Measurements from ENCODE around the gene ZDHHC11. TPM values are rescaled to one million over a fixed set of nuclear protein-coding genes. Genes with fewer than 3 reads are reported as not detected.
"Not testable (repeated sequence)": the region's sequence is repeated elsewhere in the genome, so short reads cannot be mapped to it uniquely, and the experiment has no call there.

The ZDHHC11 gene
- total and polyA plus RNA-seq, 5 experiments from 2014 or later, result 9.8 to 16.4 TPM; not detected in 3

DNA sequence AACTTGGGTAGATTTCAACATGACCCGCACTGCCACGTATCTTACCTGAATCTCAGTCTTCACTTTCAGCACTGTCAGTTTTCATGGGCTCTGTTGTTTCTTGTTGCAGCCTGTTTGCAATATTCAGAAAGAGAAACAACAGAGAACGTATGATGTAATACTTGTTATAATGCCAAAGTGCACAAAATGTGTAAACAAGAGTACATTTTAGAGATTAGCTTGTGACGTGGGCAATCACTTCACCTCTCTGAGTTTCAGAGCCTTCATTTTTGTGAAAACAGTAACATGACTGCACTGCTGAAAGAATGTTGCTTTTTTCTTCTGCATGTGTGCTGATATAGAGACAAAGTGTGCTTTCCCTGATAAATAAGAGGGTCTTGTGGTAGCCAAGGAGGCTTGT, 49.7 kb downstream of the ZDHHC11 start:
- POLR2A ChIA-PET, H3K27ac Mint-ChIP-seq, ATAC-seq, H3K4me3 Mint-ChIP-seq, H3K4me1 Mint-ChIP-seq, DNase-seq: not testable (repeated sequence)
- Mint-ChIP-seq H3K27me3 (peaks cover 2 to 30% (median 12%) of the 10 kb centered on the region in 5 donors), H3K36me3 (peaks cover 2 to 26% (median 9%) of the 10 kb centered on the region in 3 donors), H3K9me3 (peaks cover 8 to 43% (median 28%) of the 10 kb centered on the region in 9 donors)

- DNase-seq, POLR2A ChIA-PET, H3K4me3 Mint-ChIP-seq, H3K36me3 Mint-ChIP-seq, ATAC-seq, H3K27ac Mint-ChIP-seq, H3K4me1 Mint-ChIP-seq: not testable (repeated sequence)
- Mint-ChIP-seq H3K27me3 (peaks cover 0 to 28% (median 10%) of the 10 kb centered on the region in 5 donors), H3K9me3 (peaks cover 5 to 35% (median 14%) of the 10 kb centered on the region in 9 donors)
Measured at GRCh38 chr5:798505-799138, 52.2 kb downstream of the ZDHHC11 start.

DNA sequence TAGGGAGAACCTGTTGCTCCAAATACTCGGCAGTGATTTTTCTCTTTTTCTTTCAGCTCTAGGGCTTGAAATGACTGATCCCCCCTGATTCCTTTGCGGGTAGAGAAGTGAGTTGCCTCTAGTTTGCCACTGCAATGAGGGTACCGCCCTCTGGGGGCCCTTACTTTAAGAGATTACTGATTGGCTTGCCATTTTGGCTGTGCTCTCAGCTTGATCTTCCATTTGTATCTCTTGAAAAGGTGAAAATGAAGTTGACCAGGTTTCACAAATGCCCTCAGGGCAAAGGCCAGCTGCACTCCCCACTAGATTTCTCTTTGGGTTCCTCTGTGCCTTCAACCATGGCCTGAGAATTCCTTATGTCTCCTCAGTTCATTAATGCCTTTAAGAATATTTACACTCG, 52.8 kb downstream of the ZDHHC11 start:
- H3K4me3 Mint-ChIP-seq, DNase-seq: not testable (repeated sequence)

DNA sequence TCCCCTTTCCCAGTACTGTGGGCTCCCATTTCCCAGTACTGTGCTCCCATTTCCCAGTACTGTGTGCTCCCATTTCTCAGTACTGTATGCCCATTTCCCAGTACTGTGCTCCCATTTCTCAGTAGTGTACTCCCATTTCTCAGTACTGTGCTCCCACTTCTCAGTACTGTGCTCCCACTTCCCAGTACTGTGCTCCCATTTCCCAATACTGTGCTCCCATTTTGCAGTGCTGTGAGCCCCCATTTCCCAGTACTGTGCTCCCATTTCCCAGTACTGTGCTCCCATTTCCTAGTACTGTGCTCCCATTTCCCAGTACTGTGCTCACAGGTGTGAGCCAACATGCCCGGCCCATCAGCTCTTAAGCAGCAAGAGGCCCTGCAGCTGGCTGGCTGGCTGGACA, 54.9 kb downstream of the ZDHHC11 start:
- not testable (repeated sequence) for H3K4me1 Mint-ChIP-seq, ATAC-seq

More for the DNA sequence above, 52.8 kb downstream of the ZDHHC11 start:
- POLR2A ChIA-PET, ATAC-seq, H3K4me1 Mint-ChIP-seq, H3K27ac Mint-ChIP-seq: not testable (repeated sequence)
- H3K27me3 Mint-ChIP-seq, result peaks cover 0 to 33% (median 12%) of the 10 kb centered on the region in 5 donors
- peaks cover 0 to 13% (median 8%) of the 10 kb centered on the region in 3 donors for H3K36me3 Mint-ChIP-seq
- peaks cover 3 to 35% (median 14%) of the 10 kb centered on the region in 9 donors for H3K9me3 Mint-ChIP-seq

GRCh38 chr5:794948-795347, 55.8 kb downstream of the ZDHHC11 start:
- H3K4me3 Mint-ChIP-seq, H3K4me1 Mint-ChIP-seq, DNase-seq, POLR2A ChIA-PET, ATAC-seq: not testable (repeated sequence)
- Mint-ChIP-seq H3K36me3 (peaks cover 0 to 22% (median 9%) of the 10 kb centered on the region in 3 donors), H3K9me3 (peaks cover 11 to 43% (median 19%) of the 10 kb centered on the region in 9 donors), H3K27me3 (peaks cover 0 to 35% (median 9%) of the 10 kb centered on the region in 5 donors), H3K27ac (peak overlapping the region in 1 of 10 donors; percentile 57)

More for the DNA sequence above, 54.9 kb downstream of the ZDHHC11 start:
- POLR2A ChIA-PET, H3K4me3 Mint-ChIP-seq, DNase-seq: not testable (repeated sequence)
- peak overlapping the region in 1 of 10 donors; percentile 74 for H3K27ac Mint-ChIP-seq
- H3K36me3 Mint-ChIP-seq, result peaks cover 0 to 18% (median 9%) of the 10 kb centered on the region in 3 donors
- peaks cover 9 to 38% (median 18%) of the 10 kb centered on the region in 9 donors for H3K9me3 Mint-ChIP-seq
- H3K27me3 Mint-ChIP-seq, result peaks cover 0 to 27% (median 9%) of the 10 kb centered on the region in 5 donors

GRCh38 chr5:788703-789102, 62.1 kb downstream of the ZDHHC11 start:
- Mint-ChIP-seq H3K9me3 (peaks cover 13 to 41% (median 26%) of the 10 kb centered on the region in 9 donors), H3K36me3 (peaks cover 0 to 26% (median 4%) of the 10 kb centered on the region in 3 donors), H3K27me3 (peaks cover 3 to 36% (median 7%) of the 10 kb centered on the region in 5 donors)
- ATAC-seq, POLR2A ChIA-PET, DNase-seq, H3K27ac Mint-ChIP-seq, H3K4me1 Mint-ChIP-seq, H3K4me3 Mint-ChIP-seq: not testable (repeated sequence)

DNA sequence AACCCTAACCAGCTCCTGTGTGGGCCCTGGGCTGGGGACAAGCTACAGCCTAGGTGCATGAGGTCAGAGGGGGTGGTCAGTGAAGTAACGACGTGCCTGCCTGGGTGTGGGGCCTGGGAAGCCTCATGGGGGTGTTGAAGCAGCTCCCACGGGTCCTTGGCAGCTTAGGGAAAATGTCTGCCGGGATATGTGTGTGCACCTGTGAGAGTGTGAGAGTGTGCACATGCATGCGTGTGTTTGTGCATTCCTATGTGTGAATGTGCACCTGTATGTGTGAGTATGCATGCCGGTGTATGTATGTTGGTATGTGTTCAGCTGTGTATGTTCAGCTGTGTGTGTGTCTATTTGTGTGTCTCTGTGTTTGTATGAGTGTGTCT, 62.9 kb downstream of the ZDHHC11 start:
- POLR2A ChIA-PET, ATAC-seq, H3K27ac Mint-ChIP-seq, H3K4me1 Mint-ChIP-seq, DNase-seq: not testable (repeated sequence)
- peaks cover 0 to 20% (median 4%) of the 10 kb centered on the region in 3 donors for H3K36me3 Mint-ChIP-seq
- peaks cover 7 to 32% (median 20%) of the 10 kb centered on the region in 9 donors for H3K9me3 Mint-ChIP-seq
- H3K27me3 Mint-ChIP-seq, result peaks cover 0 to 36% (median 7%) of the 10 kb centered on the region in 5 donors
- H3K4me3 Mint-ChIP-seq, result peak overlapping the region in 1 of 10 donors; percentile 1

DNA sequence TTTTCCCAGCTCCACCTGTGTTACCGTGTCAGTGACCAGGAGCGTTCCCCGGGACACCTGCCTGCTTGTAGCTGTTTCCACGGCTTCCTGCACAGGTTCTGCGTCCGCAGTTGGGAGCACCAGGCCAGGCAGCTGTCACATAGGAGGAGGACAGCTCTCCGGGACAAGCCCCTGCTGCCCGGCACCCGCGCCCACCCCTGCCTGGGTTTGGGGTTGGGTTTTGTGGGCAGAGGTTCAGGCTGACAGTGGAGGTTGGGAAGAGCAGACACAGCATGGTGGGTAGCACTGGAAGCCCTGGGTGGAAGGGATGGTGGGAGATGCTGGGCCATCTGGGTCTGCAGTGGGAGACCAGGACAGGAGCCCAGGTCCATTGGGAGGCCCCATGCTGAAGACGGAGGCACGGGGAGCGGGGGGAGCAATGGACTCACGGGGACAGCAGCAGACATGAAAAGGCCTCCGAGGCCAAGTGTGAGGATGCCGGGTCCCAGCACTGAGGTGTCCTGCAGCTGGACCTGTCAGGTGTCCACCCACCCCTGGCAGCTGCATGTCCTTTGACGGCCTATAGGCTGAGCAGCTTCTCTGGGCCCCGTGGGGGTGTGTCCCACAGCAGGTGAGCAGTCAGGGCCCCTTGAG, 63.4 kb downstream of the ZDHHC11 start:
- not testable (repeated sequence) for DNase-seq

DNA sequence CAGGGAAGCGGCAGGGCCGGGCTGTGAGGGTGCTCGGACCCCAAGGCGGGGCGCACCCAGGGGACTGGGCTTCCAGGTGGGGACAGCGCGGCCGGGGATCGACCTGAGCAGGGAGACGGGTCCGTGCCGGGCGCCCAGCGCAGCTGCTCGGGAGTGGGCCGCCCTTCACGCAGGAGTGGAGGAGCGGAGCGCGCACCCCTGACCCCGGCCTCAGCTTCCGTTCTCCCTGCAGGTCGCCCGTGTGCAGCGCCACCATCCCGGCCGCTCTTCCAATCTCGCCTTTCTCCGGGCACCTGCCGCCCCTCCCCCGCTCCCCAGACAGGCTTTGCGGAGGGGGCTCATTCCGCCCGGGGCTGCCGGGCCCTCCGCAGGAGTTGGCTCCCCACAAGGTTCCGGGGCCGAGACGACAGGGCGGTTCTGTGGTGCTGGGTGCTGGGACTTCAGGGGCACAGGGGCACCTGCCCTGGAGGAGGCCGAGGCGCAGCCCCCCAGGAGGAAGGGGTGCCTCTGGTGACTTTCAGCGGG, 65.5 kb downstream of the ZDHHC11 start:
- POLR2A ChIA-PET, H3K36me3 Mint-ChIP-seq, H3K4me1 Mint-ChIP-seq: not testable (repeated sequence)
- Mint-ChIP-seq H3K27me3 (peaks cover 0 to 30% (median 4%) of the 10 kb centered on the region in 5 donors), H3K9me3 (peaks cover 0 to 12% (median 8%) of the 10 kb centered on the region in 9 donors), H3K27ac (peak overlapping the region in 1 of 10 donors; percentile 74), H3K4me3 (peak overlapping the region; percentile 60 to 84 (median 78))
- ATAC-seq, result peak; percentile 30 to 34
- DNase-seq, result peak in 3 of 10 donors; percentile 7 to 64 (median 23)

More for the DNA sequence above, 63.4 kb downstream of the ZDHHC11 start:
- ATAC-seq, H3K4me1 Mint-ChIP-seq, POLR2A ChIA-PET, H3K27ac Mint-ChIP-seq, H3K4me3 Mint-ChIP-seq: not testable (repeated sequence)
- H3K27me3 Mint-ChIP-seq, result peaks cover 0 to 36% (median 7%) of the 10 kb centered on the region in 5 donors
- peaks cover 0 to 20% (median 2%) of the 10 kb centered on the region in 3 donors for H3K36me3 Mint-ChIP-seq
- peaks cover 6 to 28% (median 17%) of the 10 kb centered on the region in 9 donors for H3K9me3 Mint-ChIP-seq

- H3K9me3 Mint-ChIP-seq, H3K36me3 Mint-ChIP-seq, H3K4me1 Mint-ChIP-seq, POLR2A ChIA-PET: not testable (repeated sequence)
- peak within 1 kb of the TSS in 2 of 10 donors; percentile 73 to 74 for H3K27ac Mint-ChIP-seq
- H3K27me3 Mint-ChIP-seq, result peaks cover 0 to 24% (median 4%) of the 10 kb centered on the region in 5 donors
- peak; percentile 74 to 78 for ATAC-seq
- H3K4me3 Mint-ChIP-seq, result peak within 1 kb of the TSS; percentile 68 to 84 (median 80)
- peak; percentile 66 to 93 (median 83) for DNase-seq
Measured at GRCh38 chr5:784428-785177, 66.2 kb downstream of the ZDHHC11 start, which contains the start of gene ZDHHC11B. ZDHHC11B (minus strand) TSS chr5:784729; CDS start chr5:766919, 17,810 bp downstream.

GRCh38 chr5:783881-784427, 66.8 kb downstream of the ZDHHC11 start:
- H3K4me3 Mint-ChIP-seq, result peak overlapping the region; percentile 61 to 84 (median 74)
- ATAC-seq, result peak; percentile 41 to 47
- H3K36me3 Mint-ChIP-seq, H3K9me3 Mint-ChIP-seq, POLR2A ChIA-PET, H3K4me1 Mint-ChIP-seq: not testable (repeated sequence)
- peaks cover 0 to 17% (median 4%) of the 10 kb centered on the region in 5 donors for H3K27me3 Mint-ChIP-seq
- peak overlapping the region in 1 of 10 donors; percentile 73 for H3K27ac Mint-ChIP-seq
- DNase-seq, result peak in 8 of 10 donors; percentile 39 to 71 (median 46)
